Measurements from ENCODE around the gene PPIL1. TPM values are rescaled to one million over a fixed set of nuclear protein-coding genes. Genes with fewer than 3 reads are reported as not detected.
A peak's percentile ranks its signal among the peaks of the same experiment; 100 is the strongest.

PPIL1 gene
- total RNA-seq, 2 experiments from 2014 or later: 27.0 to 29.3 TPM

DNA sequence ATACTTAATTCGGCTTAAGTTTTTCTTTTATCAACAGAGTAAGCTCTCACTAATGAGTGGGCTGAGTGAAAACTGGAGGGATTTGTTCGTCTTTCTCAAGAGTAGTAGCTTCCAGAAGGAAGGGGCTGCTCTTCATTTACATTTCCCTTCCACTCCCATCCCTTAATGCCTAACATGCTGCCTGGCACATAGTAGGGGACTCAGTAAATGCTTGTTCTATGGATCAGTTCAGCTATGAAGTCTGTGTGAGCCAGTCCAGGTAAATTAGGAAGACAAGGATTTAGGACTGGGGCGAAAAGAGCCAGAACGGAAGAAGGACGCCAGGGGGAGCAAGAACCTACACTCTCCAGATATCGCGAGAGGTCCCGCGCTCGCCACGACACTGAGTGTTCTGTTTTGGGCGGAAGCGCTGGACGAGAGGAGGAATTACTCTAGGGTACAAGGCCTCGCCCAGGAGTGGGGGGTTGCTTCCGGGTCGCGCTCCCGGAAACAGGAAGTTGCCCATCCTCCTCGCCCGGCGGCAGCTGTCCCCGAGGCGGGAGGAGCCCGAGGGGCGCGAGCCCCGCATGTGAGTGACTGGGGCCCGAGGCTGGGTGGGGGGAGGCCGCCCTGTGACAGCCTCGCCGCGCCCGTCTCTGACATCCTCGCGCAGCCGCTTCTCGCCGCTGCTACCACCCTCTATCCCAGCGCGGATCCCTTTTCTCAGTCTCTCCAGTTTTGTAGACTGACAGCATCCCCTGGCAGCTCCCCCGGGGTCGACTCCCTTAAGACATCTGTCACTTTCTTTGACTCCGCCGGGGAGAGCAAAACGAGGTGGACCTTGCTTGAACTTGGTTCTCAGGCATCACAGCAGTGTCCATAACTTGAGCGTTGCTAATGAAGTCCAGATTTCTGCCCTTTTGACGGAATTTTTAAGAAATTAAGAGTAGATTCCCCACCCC, 11.1 kb upstream of the PPIL1 start, which contains the start of gene C6orf89:
Gene C6orf89, plus strand, starts transcription at position 492 of the 941 bp plus-strand sequence. CDS start 13,493 bp downstream, outside the sequence.
- peak; percentile 99 for DNase-seq
- H3K27ac Mint-ChIP-seq: peak within 1 kb of the TSS; percentile 94
- CTCF ChIA-PET: interaction anchor here (0.6 to 5.8 kb wide), 28 partner anchors 10 to 324 kb away, joined by 3 to 77 read pairs (median 4); partner anchors contain the start of genes MTCH1 and PPIL1
- peaks cover 38% of the 10 kb centered on the region for H3K4me1 Mint-ChIP-seq
- H3K9me3 Mint-ChIP-seq: no peaks in the 10 kb centered on the region
- no peaks in the 10 kb centered on the region for H3K27me3 Mint-ChIP-seq
- peaks cover 11% of the 10 kb centered on the region for H3K36me3 Mint-ChIP-seq (ENCODE audit: low read depth)
- H3K4me3 Mint-ChIP-seq: peak within 1 kb of the TSS; percentile 90
- POLR2A ChIA-PET: interaction anchor here (0.5 kb wide), 1 partner anchor 285 kb away, joined by 3 read pairs; the partner anchor contains the start of gene PIM1

DNA sequence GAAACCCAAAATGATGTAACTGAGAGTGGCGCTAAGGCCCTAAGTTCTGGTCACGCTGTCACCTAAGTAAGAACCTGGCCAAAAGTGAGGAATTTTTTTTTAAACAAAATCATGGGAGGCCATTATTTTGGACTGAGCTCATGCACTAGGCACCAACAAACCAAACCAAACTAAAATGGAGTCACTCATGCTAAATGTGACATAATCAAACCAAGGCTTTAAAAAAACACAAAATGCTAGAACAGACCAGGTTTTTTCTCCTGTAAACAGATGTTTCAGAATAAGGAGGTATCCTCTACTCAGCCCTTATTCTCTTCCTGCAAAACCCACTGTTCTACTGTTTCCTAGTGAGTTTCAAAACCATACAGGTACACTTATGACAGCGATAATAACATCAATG, 10.0 kb upstream of the PPIL1 start:
- H3K27me3 Mint-ChIP-seq: no peaks in the 10 kb centered on the region
- H3K9me3 Mint-ChIP-seq: no peaks in the 10 kb centered on the region
- DNase-seq: no peak
- H3K4me3 Mint-ChIP-seq: no peak overlapping the region
- POLR2A ChIA-PET: no interaction called here
- peaks cover 9% of the 10 kb centered on the region for H3K36me3 Mint-ChIP-seq (ENCODE audit: low read depth)
- H3K27ac Mint-ChIP-seq: no peak overlapping the region
- CTCF ChIA-PET: interaction anchor here (0.6 to 5.8 kb wide), 13 partner anchors 11 to 418 kb away, joined by 3 to 77 read pairs (median 4); partner anchors contain the start of gene PPIL1
- peaks cover 36% of the 10 kb centered on the region for H3K4me1 Mint-ChIP-seq

DNA sequence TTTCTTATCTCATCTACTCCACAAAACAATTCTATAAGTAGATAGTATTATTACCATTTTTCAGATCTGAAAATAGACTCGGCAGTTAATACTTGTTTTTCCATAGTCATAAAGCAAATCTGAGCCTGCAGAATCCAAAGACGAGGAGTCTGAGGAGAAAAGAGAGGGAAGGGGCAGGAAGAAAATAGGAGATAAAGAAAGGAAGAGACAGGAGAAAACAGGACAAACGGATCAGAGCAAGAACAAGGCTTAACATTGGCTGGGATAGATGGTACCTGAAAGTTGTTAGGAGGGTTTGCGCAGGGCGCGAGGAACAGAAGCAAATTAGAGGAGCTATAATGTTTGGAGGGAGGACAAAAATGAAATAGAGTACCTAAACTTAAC, 639 bp upstream of the PPIL1 start:
- Mint-ChIP-seq H3K4me3 (peak overlapping the region; percentile 88), H3K27me3 (peaks cover 10% of the 10 kb centered on the region), H3K4me1 (peaks cover 55% of the 10 kb centered on the region), H3K9me3 (no peaks in the 10 kb centered on the region), H3K27ac (peak overlapping the region; percentile 97), H3K36me3 (ENCODE audit: low read depth) (peaks cover 15% of the 10 kb centered on the region)
- DNase-seq: no peak
- ChIA-PET CTCF (interaction anchor here (0.6 to 6.2 kb wide), 18 partner anchors 10 to 439 kb away, joined by 3 to 77 read pairs (median 4); partner anchors contain the start of gene C6orf89), POLR2A (interaction anchor here (0.6 to 0.7 kb wide), 3 partner anchors 15 to 501 kb away, joined by 3 to 11 read pairs (median 3); no protein-coding TSS in a partner anchor)

DNA sequence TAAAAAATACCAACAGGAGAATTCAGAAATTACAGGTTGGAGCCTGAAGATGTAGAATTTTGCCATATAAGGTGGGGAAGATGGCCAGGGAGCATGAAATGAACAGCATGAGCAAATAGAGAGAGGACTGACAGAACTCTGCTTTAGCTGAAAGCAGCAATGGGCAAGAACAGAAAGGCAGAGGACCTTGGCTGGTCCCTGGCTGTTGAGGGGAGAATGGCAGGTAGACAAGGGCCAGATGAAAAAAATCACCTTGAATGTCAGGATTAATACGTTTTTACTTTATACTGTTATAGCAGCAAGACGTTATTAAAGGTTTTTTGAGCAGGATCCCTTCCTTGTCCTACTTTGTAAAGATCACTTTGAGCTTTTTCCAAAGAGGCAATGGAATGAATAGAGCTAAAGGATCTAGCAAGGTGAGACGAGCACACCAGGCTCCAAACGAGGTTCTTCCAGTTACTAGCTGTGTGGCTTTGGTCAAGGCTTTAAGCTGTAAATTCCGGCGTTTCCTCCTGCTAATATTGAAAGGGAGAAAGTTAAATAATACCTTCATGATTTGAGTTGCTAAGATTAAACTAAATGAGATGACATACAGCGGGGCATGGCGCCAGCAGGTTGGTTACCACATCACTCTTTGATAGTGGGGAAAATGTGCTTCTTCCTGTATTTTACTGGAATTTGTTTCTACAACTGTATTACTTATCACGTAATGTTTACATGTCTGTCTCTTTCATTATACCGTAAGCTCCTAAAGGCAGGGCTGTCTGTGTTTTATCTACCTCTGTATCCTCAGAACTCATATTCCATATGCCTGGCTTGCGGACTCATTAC, 776 bp downstream of the PPIL1 start:
- peak; percentile 24 for DNase-seq
- Mint-ChIP-seq H3K27me3 (peaks cover 6% of the 10 kb centered on the region), H3K4me3 (peak overlapping the region; percentile 88), H3K36me3 (ENCODE audit: low read depth) (peaks cover 24% of the 10 kb centered on the region), H3K4me1 (peaks cover 63% of the 10 kb centered on the region), H3K27ac (peak overlapping the region; percentile 97), H3K9me3 (no peaks in the 10 kb centered on the region)
- POLR2A ChIA-PET: interaction anchor here (0.7 kb wide), 1 partner anchor 39 kb away, joined by 3 read pairs; no protein-coding TSS in a partner anchor
- CTCF ChIA-PET: interaction anchor here (0.7 to 6.2 kb wide), 16 partner anchors 10 to 204 kb away, joined by 3 to 77 read pairs (median 4); partner anchors contain the start of gene C6orf89

- DNase-seq: no peak
- no peaks in the 10 kb centered on the region for H3K9me3 Mint-ChIP-seq
- H3K27ac Mint-ChIP-seq: peak overlapping the region; percentile 97
- ChIA-PET CTCF (interaction anchor here (0.7 to 6.2 kb wide), 13 partner anchors 9 to 145 kb away, joined by 3 to 77 read pairs (median 4); partner anchors contain the start of gene C6orf89), POLR2A (interaction anchor here (0.7 kb wide), 1 partner anchor 40 kb away, joined by 3 read pairs; no protein-coding TSS in a partner anchor)
- H3K4me1 Mint-ChIP-seq: peaks cover 67% of the 10 kb centered on the region
- H3K27me3 Mint-ChIP-seq: peaks cover 4% of the 10 kb centered on the region
- H3K4me3 Mint-ChIP-seq: peak overlapping the region; percentile 88
- H3K36me3 Mint-ChIP-seq (ENCODE audit: low read depth): peaks cover 28% of the 10 kb centered on the region
Measured at GRCh38 chr6:36873115-36873514, 1.5 kb downstream of the PPIL1 start.

GRCh38 chr6:36871686-36872085, 2.9 kb downstream of the PPIL1 start:
- no peak for DNase-seq
- ChIA-PET CTCF (interaction anchor here (0.5 to 6.2 kb wide), 6 partner anchors 11 to 1795 kb away, joined by 3 to 77 read pairs (median 4); partner anchors contain the start of gene C6orf89), POLR2A (no interaction called here)
- Mint-ChIP-seq H3K27ac (no peak overlapping the region), H3K9me3 (no peaks in the 10 kb centered on the region), H3K4me3 (no peak overlapping the region), H3K36me3 (ENCODE audit: low read depth) (peaks cover 41% of the 10 kb centered on the region), H3K4me1 (peaks cover 78% of the 10 kb centered on the region), H3K27me3 (no peaks in the 10 kb centered on the region)

DNA sequence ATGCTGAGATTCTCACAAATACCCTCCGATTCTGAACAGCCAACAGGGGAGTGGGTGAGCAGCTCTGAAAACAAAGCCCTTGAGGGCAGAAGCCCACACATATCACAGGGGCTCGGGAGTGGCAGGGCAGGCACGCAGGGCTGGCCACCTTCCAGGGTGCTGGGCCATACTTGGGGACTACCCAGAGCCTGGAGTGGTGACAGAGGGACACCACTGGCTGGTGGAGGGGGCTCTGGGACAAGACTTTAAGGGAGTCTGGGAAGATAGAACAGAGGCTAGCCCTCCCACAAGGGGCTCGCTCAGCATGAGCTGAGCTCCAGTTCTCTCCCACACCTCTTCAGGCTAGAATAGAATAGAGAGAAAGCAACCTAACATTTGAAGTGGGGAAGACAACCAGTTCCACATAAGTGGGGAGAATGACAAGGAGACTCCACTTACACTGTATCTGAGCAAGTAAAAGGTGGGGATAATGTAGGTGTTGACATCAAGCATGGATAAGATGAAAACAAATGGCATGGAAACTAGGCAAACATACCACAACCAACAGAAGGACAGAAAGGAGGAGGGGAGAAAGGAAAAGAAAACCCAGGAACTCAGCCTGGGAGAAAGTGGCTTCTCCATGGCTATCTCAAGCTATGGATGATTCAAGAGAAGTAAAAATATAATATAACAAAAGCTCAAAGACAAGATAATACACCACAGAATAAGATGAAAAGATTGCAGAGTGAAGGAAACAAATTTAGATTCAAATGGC, 7.0 kb downstream of the PPIL1 start:
- Mint-ChIP-seq H3K27ac (peak overlapping the region; percentile 11), H3K9me3 (no peaks in the 10 kb centered on the region), H3K36me3 (ENCODE audit: low read depth) (peaks cover 65% of the 10 kb centered on the region), H3K4me3 (no peak overlapping the region), H3K4me1 (peaks cover 75% of the 10 kb centered on the region), H3K27me3 (no peaks in the 10 kb centered on the region)
- no peak for DNase-seq
- POLR2A ChIA-PET: no interaction called here
- CTCF ChIA-PET: interaction anchor here (1.5 kb wide), 1 partner anchor 150 kb away, joined by 3 read pairs; no protein-coding TSS in a partner anchor

GRCh38 chr6:36865835-36866234, 8.8 kb downstream of the PPIL1 start:
- no peak overlapping the region for H3K4me3 Mint-ChIP-seq

DNA sequence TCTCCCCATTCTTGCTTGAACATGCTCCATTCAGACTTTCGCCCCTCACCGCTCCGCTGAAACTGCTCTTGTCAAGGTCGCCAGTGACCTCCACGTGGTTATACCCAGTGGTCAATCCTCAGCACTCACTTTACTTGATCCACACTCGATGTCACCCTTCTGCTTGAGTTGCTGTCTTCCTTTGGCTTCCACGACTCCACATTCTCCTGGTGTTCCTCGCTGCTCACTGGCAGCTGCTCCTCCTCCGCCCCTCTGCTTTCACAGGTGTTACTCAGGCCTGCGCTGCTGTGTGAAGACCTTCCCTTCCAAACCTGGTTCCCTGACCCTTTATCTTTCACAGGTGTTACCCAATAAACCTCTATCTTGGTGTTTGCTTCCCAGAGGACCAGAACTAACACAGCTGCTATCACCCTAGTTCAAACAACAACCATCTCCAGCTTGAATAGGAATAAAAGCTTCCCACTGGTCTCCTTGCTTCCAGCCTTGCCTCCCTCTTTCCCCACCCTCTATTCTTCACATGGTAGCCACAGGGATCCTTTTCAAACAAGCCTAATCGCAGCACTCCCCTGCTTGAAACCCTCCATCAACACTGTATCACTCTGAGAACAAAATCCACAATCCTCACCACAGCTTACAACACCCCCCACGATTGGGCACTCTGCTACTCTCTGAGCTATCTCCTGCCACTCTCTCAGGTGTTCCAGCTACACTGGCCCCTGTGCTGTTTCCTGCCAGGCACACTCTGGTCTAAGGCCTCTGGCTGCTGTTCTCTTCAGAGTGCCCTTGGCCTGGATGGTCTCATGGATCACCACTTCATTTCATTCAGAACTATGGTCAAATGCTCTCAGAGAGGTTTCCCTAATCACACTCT, 10.7 kb downstream of the PPIL1 start:
- DNase-seq: no peak
- H3K9me3 Mint-ChIP-seq: no peaks in the 10 kb centered on the region
- H3K36me3 Mint-ChIP-seq (ENCODE audit: low read depth): peaks cover 55% of the 10 kb centered on the region
- no peaks in the 10 kb centered on the region for H3K27me3 Mint-ChIP-seq
- no peak overlapping the region for H3K27ac Mint-ChIP-seq
- ChIA-PET POLR2A (interaction anchor here (0.7 kb wide), 1 partner anchor 246 kb away, joined by 4 read pairs; no protein-coding TSS in a partner anchor), CTCF (interaction anchor here (1.0 to 5.0 kb wide), 6 partner anchors 11 to 155 kb away, joined by 3 to 31 read pairs (median 6); partner anchors contain the start of gene PPIL1)
- H3K4me3 Mint-ChIP-seq: no peak overlapping the region
- peaks cover 50% of the 10 kb centered on the region for H3K4me1 Mint-ChIP-seq

More at GRCh38 chr6:36865835-36866234, 8.8 kb downstream of the PPIL1 start:
- no peak for DNase-seq
- Mint-ChIP-seq H3K9me3 (no peaks in the 10 kb centered on the region), H3K4me1 (peaks cover 63% of the 10 kb centered on the region), H3K27me3 (no peaks in the 10 kb centered on the region), H3K27ac (peak overlapping the region; percentile 47), H3K36me3 (ENCODE audit: low read depth) (peaks cover 65% of the 10 kb centered on the region)
- ChIA-PET POLR2A (no interaction called here), CTCF (interaction anchor here (1.5 to 5.0 kb wide), 3 partner anchors 9 to 20 kb away, joined by 5 to 31 read pairs (median 27); partner anchors contain the start of genes C6orf89 and PPIL1)

- Mint-ChIP-seq H3K27ac (peak overlapping the region; percentile 31), H3K4me3 (no peak overlapping the region), H3K4me1 (peaks cover 45% of the 10 kb centered on the region)
Measured at GRCh38 chr6:36862848-36863382, 11.7 kb downstream of the PPIL1 start.

More at GRCh38 chr6:36862848-36863382, 11.7 kb downstream of the PPIL1 start:
- H3K27me3 Mint-ChIP-seq: no peaks in the 10 kb centered on the region
- DNase-seq: no peak
- H3K9me3 Mint-ChIP-seq: no peaks in the 10 kb centered on the region
- H3K36me3 Mint-ChIP-seq (ENCODE audit: low read depth): peaks cover 53% of the 10 kb centered on the region
- CTCF ChIA-PET: interaction anchor here (1.0 to 5.0 kb wide), 6 partner anchors 12 to 156 kb away, joined by 3 to 31 read pairs (median 6); partner anchors contain the start of gene PPIL1
- POLR2A ChIA-PET: no interaction called here
